HG03575 (cell line): ENCODE measurements around the gene NFIA.
"Not testable (repeated sequence)": the region's sequence is repeated elsewhere in the genome, so short reads cannot be mapped to it uniquely, and the experiment has no call there.

Experiments
- ATAC-seq: cut with Tn5 transposase; IDR thresholded peaks from one replicate; pipeline ENCODE4 v1.9.1; 2021; ENCODE audit not compliant: unreplicated experiment, insufficient number of reproducible peaks, low FRiP score; ENCODE audit errors: extremely low read depth

NFIA gene

DNA sequence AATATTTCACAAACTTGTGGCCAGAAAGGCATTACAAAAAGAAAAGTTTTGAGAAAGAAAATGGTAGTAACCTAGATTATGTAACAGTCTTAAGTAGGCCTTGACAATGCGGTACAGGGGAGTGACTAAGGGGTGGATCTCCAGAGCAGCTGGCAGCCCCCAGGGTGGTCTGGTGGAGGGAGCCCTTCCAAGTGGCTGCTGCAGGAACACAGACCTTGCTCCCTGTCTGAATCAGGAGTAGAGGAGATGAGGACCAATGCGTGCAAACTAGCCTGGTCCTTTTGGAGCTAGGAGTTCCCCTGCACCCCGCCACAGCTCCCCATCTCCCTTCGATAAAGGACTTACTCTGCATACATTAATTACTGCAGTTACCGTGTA lies 189.0 kb downstream of the NFIA start:
- no peak for ATAC-seq

DNA sequence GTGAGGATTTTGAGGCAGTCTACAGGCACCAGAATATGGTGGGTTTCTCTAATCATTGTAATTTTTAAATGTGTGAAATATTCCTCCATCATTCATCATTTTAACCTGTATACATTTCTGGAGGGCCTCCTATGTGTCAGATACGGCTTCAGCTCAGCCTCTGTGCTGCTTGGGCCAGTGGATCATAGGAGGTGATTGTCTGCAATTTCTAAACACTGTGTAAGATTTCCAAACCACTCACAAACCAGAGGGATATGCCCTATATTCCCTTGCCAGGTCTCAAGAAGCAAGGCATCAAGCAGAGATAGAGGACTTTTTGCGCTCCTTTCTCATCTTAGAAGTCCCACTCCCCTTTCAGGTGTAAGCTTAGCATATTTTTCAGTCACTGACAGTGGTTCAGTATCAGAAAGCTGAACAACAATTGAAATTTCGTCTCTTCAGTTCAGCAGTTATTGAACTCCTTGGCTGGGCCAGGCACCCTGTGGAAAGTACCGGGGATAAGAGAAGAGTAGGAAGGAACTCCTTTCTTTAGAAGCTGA lies 190.9 kb downstream of the NFIA start:
- ATAC-seq: no peak

DNA sequence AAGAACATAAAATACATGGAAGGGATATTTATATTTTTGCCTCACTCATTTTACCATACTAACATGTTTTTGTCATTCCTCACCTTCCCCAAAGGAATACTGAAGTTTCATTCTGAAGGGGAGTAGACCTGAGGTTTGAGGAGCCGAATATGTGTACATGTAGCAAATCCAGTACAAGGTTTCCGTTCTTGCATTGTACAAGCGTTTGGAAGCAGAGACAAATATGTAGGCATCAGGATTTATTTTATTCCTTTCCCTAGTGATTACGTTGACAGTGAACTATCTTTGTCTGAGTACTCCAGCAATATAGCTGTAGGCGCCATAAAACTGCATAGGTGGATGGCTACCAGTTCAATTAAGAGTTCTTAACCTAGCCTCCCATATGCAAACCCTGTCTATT lies 191.5 kb downstream of the NFIA start:
- no peak for ATAC-seq

DNA sequence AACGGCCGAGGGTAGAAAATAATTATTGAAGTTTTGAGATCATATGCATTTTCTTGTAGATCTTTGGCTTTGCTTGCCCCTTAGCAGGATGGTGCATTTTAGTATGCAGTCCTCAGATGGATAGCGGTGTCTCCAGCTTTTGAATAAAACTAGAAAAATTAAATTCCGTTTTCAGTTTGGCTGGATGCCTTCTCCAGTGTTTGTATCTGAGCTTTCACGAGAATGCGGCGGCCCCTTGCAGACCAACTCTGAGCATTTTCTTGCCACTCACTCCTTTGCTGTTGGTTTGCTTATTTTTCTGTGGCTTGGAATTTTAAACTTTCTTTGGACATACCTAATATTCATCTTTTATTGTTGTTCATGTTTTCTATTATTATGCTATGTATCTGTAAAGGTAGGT lies 192.6 kb downstream of the NFIA start:
- no peak for ATAC-seq

DNA sequence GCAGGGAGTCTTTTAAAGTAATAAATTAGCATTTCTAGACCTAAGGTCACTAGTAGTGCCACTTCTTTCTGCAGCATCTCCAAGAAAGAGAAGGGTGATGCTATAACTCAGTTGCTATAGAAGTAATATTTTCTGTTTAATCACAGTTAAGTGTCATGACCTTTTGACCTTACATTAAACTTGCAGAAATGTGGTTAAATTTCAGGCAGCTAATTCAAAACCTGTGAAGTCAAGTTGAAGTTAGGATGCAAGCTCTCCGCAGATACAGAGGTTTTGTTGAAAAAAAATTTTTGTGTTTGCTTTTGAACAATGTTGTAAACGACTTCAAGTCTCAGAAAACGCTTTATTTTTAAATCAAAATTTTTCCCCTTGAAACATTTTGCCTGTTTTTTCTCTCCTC lies 193.9 kb downstream of the NFIA start:
- ATAC-seq: no peak

DNA sequence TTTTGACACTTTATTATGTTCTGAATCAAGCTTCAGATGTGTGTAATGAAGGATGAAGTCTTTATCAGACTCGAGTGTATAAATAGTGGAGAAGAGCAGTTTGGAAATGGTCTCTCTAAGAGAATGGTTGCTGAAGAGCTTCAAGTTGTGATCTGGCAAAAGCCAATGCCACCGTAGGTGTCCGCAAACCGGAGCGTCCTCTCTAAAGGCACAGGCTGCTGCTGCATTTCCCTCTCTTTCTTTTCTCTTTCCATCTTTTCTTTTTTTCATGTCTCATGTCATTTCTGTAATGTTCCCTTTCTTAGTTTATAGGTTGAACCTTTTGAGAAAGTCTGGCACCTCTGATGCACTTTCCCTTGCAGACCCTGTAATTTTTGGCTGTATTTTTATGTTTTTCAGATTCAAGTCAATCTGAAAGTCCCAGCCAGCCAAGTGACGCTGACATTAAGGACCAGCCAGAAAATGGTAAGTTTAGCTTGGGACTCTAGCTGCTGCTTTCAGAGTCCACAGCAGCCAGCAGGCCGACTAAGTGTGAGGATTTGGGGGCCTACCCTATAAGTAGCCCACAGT lies 194.8 kb downstream of the NFIA start:
- ATAC-seq: no peak

DNA sequence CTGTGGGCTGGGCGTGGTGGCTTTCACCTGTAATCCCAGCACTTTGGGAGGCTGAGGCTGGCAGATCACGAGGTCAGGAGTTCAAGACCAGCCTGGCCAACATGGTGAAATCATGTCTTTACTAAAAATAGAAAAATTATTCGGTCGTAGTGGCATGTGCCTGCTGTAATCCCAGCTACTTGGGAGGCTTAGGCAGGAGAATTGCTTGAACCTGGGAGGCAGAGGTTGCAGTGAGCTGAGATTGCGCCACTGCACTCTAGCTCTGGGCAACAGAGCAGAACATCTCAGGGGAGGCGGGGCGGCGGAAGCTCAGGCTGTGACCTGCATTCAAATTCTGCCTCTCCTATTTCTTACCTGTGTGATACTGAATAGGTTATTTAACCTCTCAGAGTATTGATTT lies 196.1 kb downstream of the NFIA start:
- not testable (repeated sequence) for ATAC-seq

DNA sequence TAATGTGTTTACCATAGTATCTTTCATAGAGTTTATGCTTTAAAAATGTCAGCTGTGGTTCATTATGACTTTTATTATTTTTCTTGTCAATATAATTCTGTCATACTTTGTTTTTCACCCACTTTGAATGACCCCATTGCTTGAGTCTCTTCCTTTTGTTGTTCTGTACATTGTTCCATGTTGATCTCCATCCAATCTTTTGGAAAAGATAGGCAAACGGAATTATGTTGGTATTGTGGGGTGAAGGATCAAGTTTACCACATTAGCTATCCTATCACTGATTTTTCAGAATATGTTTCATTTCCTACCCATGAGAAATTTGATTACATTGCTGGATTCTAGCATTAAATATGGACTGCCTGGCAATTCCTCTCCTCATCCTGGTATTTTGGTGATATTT lies 196.6 kb downstream of the NFIA start:
- ATAC-seq: no peak

DNA sequence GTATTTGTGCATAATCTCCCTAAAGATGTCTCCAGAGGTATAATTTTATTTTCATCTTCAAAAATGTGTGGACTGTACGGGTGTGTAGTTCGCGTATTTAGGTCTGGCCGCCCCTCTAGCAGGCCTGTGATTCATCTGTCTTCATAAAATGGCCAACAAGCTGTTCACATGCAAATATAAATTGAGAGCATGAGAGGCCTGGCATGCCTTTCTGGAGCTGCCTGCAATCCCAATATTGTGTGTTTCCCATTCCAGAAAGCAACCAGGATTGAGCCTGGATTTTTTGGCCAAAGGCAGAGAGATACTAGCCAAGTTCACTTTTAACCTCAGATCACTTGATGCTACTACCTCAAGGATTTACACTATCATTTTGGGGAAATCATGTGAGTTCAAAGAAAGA lies 197.2 kb downstream of the NFIA start:
- no peak for ATAC-seq

DNA sequence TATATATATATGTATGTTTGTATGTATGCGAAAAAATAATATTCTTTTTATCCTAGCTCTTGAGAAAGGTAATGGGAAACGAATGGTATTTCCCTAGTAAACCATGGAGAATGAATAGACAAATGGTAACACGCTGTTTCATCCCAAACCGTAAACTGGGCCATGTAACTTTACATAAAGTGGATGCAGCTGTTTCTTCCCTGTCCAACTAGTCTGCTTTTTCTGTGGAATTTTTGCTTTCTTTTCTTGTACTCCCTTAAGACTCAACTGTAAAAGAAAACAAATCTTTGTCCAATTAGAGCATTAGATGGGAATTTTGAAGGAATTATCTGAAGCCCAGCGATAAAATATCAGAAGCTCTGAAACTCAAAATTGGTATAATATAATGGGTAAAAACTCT lies 198.1 kb downstream of the NFIA start:
- no peak for ATAC-seq

DNA sequence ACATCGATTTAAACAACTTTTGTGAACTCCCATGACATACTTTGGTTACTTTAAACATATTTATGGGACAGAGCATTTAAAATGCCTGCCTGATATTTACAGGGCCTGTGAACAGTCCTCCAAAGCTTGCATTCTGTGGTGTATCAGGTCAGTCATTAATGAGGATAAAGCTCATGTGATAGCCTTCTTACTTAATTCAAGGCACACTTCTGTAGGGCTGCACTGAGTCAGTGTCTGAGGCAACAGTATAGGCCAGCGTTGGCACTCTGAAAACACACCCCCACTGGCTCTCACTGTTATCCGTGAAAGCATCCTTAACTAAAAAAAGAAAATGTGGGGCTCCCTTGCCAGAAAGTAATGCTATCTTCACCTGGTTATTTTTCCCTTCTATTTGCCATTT lies 200.0 kb downstream of the NFIA start:
- ATAC-seq: no peak

DNA sequence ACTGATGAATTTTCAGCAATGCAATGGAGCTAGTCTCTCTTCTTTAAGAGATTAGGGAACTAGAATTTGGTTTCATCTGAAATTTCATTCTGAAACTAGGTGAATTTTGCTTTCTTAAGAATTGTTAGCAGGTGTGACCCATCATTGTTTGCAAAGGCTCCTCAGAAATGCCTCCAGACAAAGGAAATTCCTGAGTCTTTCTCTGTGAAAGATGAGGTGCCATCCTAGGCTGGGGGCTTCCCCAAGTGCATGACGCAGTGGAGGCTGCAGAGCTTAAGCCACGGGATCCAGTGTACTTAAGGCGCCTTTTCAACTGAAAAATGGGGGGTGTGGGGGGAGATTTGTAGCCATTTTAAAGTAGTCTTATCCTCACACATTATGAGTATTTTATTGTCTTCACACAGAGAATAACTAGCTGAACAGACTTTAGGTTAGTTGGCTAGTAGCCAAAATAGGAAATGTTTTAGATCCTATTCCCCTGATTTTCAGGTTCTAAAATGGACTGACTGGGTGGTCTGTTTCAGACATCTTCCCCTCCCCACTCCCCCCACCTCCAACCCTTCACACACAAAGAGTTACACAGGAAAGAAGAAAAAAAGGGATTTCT lies 202.0 kb downstream of the NFIA start:
- no peak for ATAC-seq

DNA sequence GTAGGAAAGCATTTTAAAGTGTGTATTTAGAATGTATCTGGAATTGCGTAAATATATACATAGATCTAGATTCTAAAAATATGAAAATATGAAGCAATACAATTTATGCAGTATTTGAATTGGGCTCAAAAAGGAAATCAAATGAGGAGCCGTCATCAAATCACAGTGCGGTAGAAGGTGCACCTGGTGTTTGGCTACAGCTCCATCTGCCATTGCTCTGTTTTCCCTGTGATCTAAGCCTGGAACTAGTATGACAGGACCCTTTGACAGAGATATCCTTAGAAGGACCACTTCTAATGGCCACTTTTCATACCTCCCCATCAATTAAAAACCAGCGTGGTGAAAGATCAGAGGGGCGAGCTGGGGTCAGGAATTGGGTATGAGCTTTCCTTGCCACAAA lies 202.6 kb downstream of the NFIA start:
- ATAC-seq: no peak

DNA sequence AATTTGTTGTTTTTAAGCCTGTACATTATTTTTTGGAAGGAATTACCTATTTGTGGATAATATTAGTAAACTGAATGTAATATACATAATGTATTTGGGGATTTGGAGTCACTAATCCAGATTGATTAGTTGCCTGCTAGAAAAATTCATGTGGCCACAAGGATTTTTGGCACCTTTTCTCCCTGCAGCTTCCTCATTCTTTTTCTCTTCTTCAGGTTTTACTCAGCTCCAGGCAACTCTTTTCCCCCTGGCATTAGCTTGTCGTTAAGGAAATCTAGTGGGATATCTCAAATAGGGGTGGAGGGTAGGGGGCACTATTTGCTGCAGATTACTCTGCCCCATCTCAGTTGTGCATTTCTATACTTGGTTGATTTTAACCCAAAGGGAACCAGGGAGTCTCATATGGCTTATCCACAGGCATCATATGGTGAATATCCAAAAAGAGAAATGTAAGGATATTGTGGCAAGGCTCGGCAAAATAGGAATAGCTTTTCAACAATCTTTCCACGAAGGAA lies 203.1 kb downstream of the NFIA start:
- no peak for ATAC-seq

DNA sequence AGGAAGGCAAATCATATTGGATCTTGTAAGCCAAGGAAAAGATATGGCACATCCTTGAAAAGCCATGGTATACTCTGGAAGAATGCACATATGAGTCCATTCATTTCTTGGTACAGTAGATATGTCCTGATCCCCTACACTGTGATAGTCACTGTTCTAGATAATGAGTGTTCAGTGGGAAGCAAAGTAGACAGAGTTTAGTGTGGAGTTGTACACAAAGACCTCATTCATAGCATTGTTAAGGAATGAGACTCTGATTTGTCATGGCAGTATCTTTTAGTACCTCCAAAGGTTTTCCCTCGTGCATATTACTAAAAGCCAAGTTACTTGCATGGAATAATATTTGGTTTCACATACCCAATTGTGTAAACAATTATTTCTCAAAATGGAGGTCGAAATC lies 204.7 kb downstream of the NFIA start:
- ATAC-seq: no peak

DNA sequence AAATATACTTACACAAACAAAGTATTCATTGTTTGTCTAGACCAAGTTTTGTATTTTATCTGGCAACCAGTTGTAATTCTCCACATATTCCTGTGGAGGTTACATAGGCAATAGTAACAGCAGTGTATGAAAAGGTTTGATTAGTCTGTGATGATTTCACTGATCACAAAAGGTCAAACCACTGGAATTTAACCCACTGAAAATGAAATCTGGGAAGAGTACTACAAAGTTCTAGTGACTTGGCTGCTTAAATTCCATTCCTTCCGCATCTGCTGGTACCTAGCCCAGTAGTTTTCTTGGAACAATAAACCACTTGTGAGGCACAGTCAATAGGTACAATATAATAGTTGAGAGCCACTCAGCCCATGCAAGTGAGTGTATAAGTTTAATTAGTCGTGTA lies 205.4 kb downstream of the NFIA start:
- no peak for ATAC-seq

DNA sequence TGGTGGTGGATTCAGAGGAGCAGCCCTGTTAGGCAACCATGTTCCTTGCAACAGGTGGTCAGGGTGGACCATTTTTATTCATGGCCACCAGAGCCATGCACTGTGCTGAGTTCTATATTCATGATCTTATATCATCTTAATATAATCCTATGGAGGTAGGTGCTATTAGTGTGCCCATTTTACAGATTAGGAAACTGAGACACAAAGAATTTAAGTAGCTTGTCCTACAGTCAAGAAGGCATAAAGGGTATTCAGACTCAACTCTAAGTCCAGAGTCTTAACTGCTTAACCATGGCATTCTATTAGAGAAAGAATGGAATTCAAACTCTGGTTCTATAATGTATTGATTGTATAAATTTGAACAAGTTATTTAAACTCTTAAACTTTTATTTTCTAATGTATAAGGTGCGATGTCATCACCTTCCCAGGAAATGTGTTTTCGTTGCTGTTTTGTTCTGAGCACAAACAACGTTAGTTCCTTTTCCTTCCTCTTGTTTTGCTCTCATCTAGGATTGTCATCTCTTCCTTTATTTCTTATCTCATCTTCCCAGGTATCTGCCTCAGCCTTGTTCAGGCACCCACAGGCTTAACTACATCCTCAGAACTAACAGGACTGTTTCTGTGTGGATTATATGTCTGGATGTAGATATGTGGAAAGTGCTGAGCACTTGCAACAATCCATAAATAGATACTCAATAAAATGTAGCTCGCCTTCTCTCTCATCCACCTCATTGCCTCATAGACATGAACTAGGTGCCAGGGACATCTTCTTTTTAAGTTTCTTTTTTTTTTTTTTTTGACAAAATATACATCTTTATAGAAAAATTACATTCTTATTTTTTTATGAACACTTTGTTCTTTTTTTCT lies 207.1 kb downstream of the NFIA start:
- no peak for ATAC-seq

DNA sequence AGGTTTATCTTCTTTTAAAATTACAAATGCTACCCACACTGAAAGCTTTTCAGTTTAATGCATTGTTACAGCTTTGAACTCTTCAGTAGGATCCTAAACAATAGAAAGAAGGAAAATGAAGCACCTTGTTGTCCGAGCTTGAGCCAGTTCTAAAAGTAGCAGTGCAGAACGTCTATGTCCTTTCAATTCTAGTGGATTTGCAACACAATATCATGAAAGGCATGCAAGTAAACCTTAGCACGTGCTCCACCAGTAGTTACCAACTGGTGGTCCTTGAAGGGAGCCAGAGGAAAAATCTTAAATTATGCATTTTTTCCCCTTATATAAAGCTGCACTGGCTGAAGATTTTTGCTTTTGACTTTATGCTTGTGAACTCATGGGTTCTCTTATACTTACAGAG lies 208.2 kb downstream of the NFIA start:
- no peak for ATAC-seq

DNA sequence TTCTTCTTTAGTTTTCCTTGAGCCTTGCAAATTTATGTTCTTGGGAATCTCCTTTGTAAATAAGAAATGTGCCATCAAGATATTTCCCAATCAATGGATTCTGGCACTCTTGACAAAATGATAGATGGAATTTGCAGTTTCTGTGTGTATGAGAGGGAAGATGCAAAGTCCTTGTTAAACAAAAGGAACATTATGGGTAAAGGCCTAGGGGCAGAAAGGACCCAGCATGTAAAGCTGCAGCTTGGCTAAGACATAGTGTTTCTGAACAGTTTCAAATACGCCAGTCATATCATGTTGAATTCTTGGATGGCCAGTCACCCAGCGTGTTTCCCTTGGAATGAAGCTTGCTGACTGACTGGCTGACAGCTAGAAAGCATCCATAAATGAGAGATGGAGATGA lies 210.8 kb downstream of the NFIA start:
- ATAC-seq: no peak

DNA sequence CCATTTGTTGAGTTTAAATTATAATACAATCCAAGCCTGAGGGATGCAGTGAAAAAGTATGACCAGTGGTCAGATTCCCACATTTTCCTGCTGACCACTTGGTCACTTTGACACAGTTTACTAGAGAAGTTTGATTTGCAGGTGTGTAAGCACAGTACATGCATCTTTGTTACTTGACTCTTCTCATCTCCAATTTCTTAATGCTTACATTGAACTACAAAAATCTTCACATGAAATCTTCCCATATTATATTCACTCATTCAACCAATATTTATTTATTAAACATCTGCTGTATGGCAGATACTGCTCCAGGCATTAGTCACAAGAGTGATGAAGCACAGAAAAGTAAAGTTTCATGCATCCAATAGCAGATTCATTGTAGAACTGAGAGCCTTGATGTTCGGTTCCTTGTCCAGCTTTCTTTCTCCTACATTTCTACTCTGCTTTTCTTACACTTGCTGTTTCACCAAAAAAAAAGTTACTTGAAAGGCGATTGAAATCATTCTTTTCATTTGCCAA lies 211.7 kb downstream of the NFIA start:
- ATAC-seq: no peak
